WTC11 (cell line): ENCODE measurements around the gene TTC28. TPM values are rescaled to one million over a fixed set of nuclear protein-coding genes. Genes with fewer than 3 reads are reported as not detected.

Source experiments
- ATAC-seq: fragments of 200-7000 bp; cut with Tn5 transposase; 2 replicates; pipeline ENCODE4 v1.10.0; 2021; ENCODE audit warnings: mild to moderate bottlenecking, moderate library complexity
- CTCF ChIA-PET: fragments of 300-600 bp; sonication (Branson Sonifier 250); formaldehyde crosslinking; loops from one replicate; lab custom pipeline; 2021; ENCODE audit warnings: antibody characterized with exemption; lab: Charles Lee
- POLR2A ChIA-PET: fragments of 350-600 bp; sonication (Branson Sonifier 250); formaldehyde crosslinking; loops from one replicate; lab custom pipeline; 2021; ENCODE audit warnings: antibody characterized with exemption; lab: Charles Lee
- DNase-seq: peaks from one replicate; pipeline ENCODE4 v3.0.0; 2021; ENCODE audit warnings: low spot score
- H3K27ac Mint-ChIP-seq: 2 replicates; pipeline ENCODE4 v1.8.0; 2021; ENCODE audit warnings: mixed read lengths
- H3K27me3 Mint-ChIP-seq: 2 replicates; pipeline ENCODE4 v1.8.0; 2021; ENCODE audit warnings: low read depth, mild to moderate bottlenecking, moderate library complexity, mixed read lengths
- H3K36me3 Mint-ChIP-seq: 2 replicates; pipeline ENCODE4 v1.8.0; 2021; ENCODE audit warnings: mixed read lengths
- H3K4me1 Mint-ChIP-seq: 2 replicates; pipeline ENCODE4 v1.8.0; 2022; ENCODE audit warnings: mixed read lengths
- H3K4me3 Mint-ChIP-seq: 2 replicates; pipeline ENCODE4 v1.8.0; 2021; ENCODE audit warnings: mild to moderate bottlenecking, moderate library complexity, mixed read lengths
- H3K9me3 Mint-ChIP-seq: 2 replicates; pipeline ENCODE4 v1.8.0; 2021; ENCODE audit warnings: mixed read lengths
- ATF1 ChIP-seq: sonication (generic); formaldehyde crosslinking; IDR thresholded peaks from 2 replicates; pipeline ENCODE4 v1.8.1; 2023; ENCODE audit warnings: mild to moderate bottlenecking, moderate library complexity, missing genetic modification reagents
- CTCF ChIP-seq: fragments of 200-600 bp; IDR thresholded peaks from 2 replicates; pipeline ENCODE4 v1.8.0; 2022; ENCODE audit warnings: antibody characterized with exemption
- FOXJ3 ChIP-seq: sonication (generic); formaldehyde crosslinking; IDR thresholded peaks from 2 replicates; pipeline ENCODE4 v1.9.0; 2021; ENCODE audit warnings: missing genetic modification reagents, mild to moderate bottlenecking, borderline replicate concordance
- GTF2I ChIP-seq: fragments of 250-450 bp; sonication (Bioruptor Pico); conservative IDR thresholded peaks from 2 replicates; pipeline ENCODE4 v1.4.0; 2021; ENCODE audit warnings: mild to moderate bottlenecking
- HMGXB4 ChIP-seq: sonication (generic); formaldehyde crosslinking; IDR thresholded peaks from 2 replicates; pipeline ENCODE4 v1.8.1; 2023; ENCODE audit warnings: mild to moderate bottlenecking, moderate library complexity, missing genetic modification reagents
- MXD4 ChIP-seq: fragments of 250-450 bp; sonication (Bioruptor Pico); IDR thresholded peaks from 2 replicates; pipeline ENCODE4 v1.8.0; 2021; ENCODE audit warnings: mild to moderate bottlenecking, moderate library complexity, borderline replicate concordance
- MYBL2 ChIP-seq: sonication (generic); formaldehyde crosslinking; IDR thresholded peaks from 2 replicates; pipeline ENCODE4 v1.8.1; 2023; ENCODE audit warnings: mild to moderate bottlenecking, moderate library complexity, missing genetic modification reagents
- NFYB ChIP-seq: sonication (generic); formaldehyde crosslinking; conservative IDR thresholded peaks from 2 replicates; pipeline ENCODE4 v1.8.0; 2022; ENCODE audit warnings: low read depth, missing genetic modification reagents
- RELA ChIP-seq: sonication (generic); formaldehyde crosslinking; IDR thresholded peaks from 2 replicates; pipeline ENCODE4 v1.8.1; 2022; ENCODE audit warnings: missing genetic modification reagents, mild to moderate bottlenecking, borderline replicate concordance
- TEAD4 ChIP-seq: sonication (generic); formaldehyde crosslinking; IDR thresholded peaks from 2 replicates; pipeline ENCODE4 v1.8.0; 2022; ENCODE audit warnings: mild to moderate bottlenecking, missing genetic modification reagents
- ZBTB43 ChIP-seq: sonication (generic); formaldehyde crosslinking; IDR thresholded peaks from 2 replicates; pipeline ENCODE4 v1.8.1; 2023; ENCODE audit warnings: mild to moderate bottlenecking, missing genetic modification reagents
- ZNF219 ChIP-seq: sonication (generic); formaldehyde crosslinking; IDR thresholded peaks from 2 replicates; pipeline ENCODE4 v1.8.0; 2023; ENCODE audit warnings: missing genetic modification reagents, mild to moderate bottlenecking, borderline replicate concordance
- ZNF532 ChIP-seq: fragments of 250-450 bp; sonication (Bioruptor Pico); IDR thresholded peaks from 2 replicates; pipeline ENCODE4 v1.9.0; 2021; ENCODE audit warnings: mild to moderate bottlenecking, borderline replicate concordance
- total RNA-seq: library from RNA; stranded (reverse); gene quantifications from 3 replicates; pipeline ENCODE4 v1.2.3, GENCODE V29; 2021
- TF ChIP-seq, protein P1 (sequence below): sonication (generic); formaldehyde crosslinking; IDR thresholded peaks from 2 replicates; pipeline ENCODE4 v1.8.0; 2023; ENCODE audit warnings: missing genetic modification reagents
- TF ChIP-seq, protein P2 (sequence below): sonication (generic); formaldehyde crosslinking; IDR thresholded peaks from 2 replicates; pipeline ENCODE4 v1.8.1; 2022; ENCODE audit warnings: low read depth, missing genetic modification reagents, borderline replicate concordance
- TF ChIP-seq, protein P3 (sequence below): sonication (generic); formaldehyde crosslinking; IDR thresholded peaks from 2 replicates; pipeline ENCODE4 v1.8.1; 2023; ENCODE audit warnings: mild to moderate bottlenecking, missing genetic modification reagents, borderline replicate concordance
- TF ChIP-seq, protein P4 (sequence below): sonication (generic); formaldehyde crosslinking; IDR thresholded peaks from 2 replicates; pipeline ENCODE4 v1.8.0; 2022; ENCODE audit warnings: mild to moderate bottlenecking, missing genetic modification reagents
- TF ChIP-seq, protein P5 (sequence below): sonication (generic); formaldehyde crosslinking; IDR thresholded peaks from 2 replicates; pipeline ENCODE4 v1.8.1; 2022; ENCODE audit warnings: low read depth, mild to moderate bottlenecking, moderate library complexity, missing genetic modification reagents, borderline replicate concordance

Gene TTC28
- total RNA-seq, 1 experiment from 2014 or later: 13.0 TPM

GRCh38 chr22:27997538-27997937, 682.1 kb downstream of the TTC28 start (continued):
- no peak for TF ChIP-seq ATF1 (CRISPR knock-in tag)
- TF ChIP-seq GTF2I (CRISPR knock-in tag): no peak
- TF ChIP-seq ZNF219 (CRISPR knock-in tag): no peak

DNA sequence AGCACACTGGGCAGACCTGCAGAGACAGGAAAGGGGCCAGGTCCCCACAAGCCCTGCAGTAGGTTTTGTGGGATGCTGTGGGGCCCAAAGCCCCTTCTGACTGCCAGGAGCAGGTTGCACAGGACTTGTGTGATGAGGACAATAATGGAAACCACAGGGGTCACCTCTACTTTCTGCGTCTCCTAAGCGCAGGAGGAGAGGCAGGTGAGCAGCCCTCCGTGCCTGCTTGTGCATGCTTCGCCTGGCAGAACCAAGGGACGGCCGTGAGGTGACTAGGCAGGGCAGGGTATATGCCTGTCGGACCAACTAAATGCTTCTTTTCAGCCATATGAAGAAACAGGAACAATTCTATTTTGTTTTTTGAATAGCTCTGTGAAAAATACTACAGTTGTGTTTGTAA, 682.7 kb downstream of the TTC28 start:
- no peaks in the 10 kb centered on the region for H3K36me3 Mint-ChIP-seq
- POLR2A ChIA-PET: no interaction called here
- H3K27ac Mint-ChIP-seq: no peak overlapping the region
- CTCF ChIA-PET: interaction anchor here (3.4 kb wide), 1 partner anchor 77 kb away, joined by 10 read pairs; the partner anchor contains the start of gene PITPNB
- H3K4me1 Mint-ChIP-seq: peaks cover 9% of the 10 kb centered on the region
- no peak for ATAC-seq
- no peak for DNase-seq
- no peaks in the 10 kb centered on the region for H3K27me3 Mint-ChIP-seq
- H3K4me3 Mint-ChIP-seq: no peak overlapping the region
- no peaks in the 10 kb centered on the region for H3K9me3 Mint-ChIP-seq
- TF ChIP-seq, protein P1, sequence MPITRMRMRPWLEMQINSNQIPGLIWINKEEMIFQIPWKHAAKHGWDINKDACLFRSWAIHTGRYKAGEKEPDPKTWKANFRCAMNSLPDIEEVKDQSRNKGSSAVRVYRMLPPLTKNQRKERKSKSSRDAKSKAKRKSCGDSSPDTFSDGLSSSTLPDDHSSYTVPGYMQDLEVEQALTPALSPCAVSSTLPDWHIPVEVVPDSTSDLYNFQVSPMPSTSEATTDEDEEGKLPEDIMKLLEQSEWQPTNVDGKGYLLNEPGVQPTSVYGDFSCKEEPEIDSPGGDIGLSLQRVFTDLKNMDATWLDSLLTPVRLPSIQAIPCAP (CRISPR knock-in tag): no peak
- TF ChIP-seq, protein P2, sequence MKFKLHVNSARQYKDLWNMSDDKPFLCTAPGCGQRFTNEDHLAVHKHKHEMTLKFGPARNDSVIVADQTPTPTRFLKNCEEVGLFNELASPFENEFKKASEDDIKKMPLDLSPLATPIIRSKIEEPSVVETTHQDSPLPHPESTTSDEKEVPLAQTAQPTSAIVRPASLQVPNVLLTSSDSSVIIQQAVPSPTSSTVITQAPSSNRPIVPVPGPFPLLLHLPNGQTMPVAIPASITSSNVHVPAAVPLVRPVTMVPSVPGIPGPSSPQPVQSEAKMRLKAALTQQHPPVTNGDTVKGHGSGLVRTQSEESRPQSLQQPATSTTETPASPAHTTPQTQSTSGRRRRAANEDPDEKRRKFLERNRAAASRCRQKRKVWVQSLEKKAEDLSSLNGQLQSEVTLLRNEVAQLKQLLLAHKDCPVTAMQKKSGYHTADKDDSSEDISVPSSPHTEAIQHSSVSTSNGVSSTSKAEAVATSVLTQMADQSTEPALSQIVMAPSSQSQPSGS (CRISPR knock-in tag): no peak
- TF ChIP-seq HMGXB4: no peak
- TF ChIP-seq, protein P3, sequence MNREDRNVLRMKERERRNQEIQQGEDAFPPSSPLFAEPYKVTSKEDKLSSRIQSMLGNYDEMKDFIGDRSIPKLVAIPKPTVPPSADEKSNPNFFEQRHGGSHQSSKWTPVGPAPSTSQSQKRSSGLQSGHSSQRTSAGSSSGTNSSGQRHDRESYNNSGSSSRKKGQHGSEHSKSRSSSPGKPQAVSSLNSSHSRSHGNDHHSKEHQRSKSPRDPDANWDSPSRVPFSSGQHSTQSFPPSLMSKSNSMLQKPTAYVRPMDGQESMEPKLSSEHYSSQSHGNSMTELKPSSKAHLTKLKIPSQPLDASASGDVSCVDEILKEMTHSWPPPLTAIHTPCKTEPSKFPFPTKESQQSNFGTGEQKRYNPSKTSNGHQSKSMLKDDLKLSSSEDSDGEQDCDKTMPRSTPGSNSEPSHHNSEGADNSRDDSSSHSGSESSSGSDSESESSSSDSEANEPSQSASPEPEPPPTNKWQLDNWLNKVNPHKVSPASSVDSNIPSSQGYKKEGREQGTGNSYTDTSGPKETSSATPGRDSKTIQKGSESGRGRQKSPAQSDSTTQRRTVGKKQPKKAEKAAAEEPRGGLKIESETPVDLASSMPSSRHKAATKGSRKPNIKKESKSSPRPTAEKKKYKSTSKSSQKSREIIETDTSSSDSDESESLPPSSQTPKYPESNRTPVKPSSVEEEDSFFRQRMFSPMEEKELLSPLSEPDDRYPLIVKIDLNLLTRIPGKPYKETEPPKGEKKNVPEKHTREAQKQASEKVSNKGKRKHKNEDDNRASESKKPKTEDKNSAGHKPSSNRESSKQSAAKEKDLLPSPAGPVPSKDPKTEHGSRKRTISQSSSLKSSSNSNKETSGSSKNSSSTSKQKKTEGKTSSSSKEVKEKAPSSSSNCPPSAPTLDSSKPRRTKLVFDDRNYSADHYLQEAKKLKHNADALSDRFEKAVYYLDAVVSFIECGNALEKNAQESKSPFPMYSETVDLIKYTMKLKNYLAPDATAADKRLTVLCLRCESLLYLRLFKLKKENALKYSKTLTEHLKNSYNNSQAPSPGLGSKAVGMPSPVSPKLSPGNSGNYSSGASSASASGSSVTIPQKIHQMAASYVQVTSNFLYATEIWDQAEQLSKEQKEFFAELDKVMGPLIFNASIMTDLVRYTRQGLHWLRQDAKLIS (CRISPR knock-in tag): no peak
- TF ChIP-seq, protein P4, sequence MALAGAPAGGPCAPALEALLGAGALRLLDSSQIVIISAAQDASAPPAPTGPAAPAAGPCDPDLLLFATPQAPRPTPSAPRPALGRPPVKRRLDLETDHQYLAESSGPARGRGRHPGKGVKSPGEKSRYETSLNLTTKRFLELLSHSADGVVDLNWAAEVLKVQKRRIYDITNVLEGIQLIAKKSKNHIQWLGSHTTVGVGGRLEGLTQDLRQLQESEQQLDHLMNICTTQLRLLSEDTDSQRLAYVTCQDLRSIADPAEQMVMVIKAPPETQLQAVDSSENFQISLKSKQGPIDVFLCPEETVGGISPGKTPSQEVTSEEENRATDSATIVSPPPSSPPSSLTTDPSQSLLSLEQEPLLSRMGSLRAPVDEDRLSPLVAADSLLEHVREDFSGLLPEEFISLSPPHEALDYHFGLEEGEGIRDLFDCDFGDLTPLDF: no peak
- no peak for TF ChIP-seq MYBL2 (CRISPR knock-in tag)
- no peak for TF ChIP-seq CTCF
- TF ChIP-seq TEAD4 (CRISPR knock-in tag): no peak
- TF ChIP-seq MXD4: no peak
- no peak for TF ChIP-seq NFYB (CRISPR knock-in tag)
- TF ChIP-seq, protein P5, sequence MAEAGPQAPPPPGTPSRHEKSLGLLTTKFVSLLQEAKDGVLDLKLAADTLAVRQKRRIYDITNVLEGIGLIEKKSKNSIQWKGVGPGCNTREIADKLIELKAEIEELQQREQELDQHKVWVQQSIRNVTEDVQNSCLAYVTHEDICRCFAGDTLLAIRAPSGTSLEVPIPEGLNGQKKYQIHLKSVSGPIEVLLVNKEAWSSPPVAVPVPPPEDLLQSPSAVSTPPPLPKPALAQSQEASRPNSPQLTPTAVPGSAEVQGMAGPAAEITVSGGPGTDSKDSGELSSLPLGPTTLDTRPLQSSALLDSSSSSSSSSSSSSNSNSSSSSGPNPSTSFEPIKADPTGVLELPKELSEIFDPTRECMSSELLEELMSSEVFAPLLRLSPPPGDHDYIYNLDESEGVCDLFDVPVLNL: no peak
- no peak for TF ChIP-seq FOXJ3 (CRISPR knock-in tag)
- TF ChIP-seq RELA (CRISPR knock-in tag): no peak
- no peak for TF ChIP-seq ZNF532 (CRISPR knock-in tag)
- TF ChIP-seq ZBTB43 (CRISPR knock-in tag): no peak
